HCT116 (cell line): ENCODE measurements around the gene MBP. TPM values are rescaled to one million over a fixed set of nuclear protein-coding genes. Genes with fewer than 3 reads are reported as not detected.
A peak's percentile ranks its signal among the peaks of the same experiment; 100 is the strongest.

Experiments used
- ATAC-seq: fragments of 200-7000 bp; cut with Tn5 transposase; 2 replicates; pipeline ENCODE4 v1.9.1; 2020; ENCODE audit warnings: mild to moderate bottlenecking, moderate library complexity
- BruUV-seq: library from RNA; stranded (reverse); fragments of 400-500 nt; replicated peaks from 2 replicates; lab custom pipeline; 2021; lab: Mats Ljungman, UMichigan
- CTCF ChIA-PET: fragments of 300-600 bp; sonication (Branson Sonifier 250); formaldehyde crosslinking; loops from one replicate; lab custom pipeline; 2021; ENCODE audit warnings: antibody characterized with exemption; lab: Charles Lee
- POLR2A ChIA-PET: fragments of 300-600, 350-600 bp; sonication (Branson Sonifier 250); formaldehyde crosslinking; loops from one replicate; lab custom pipeline; 2021; ENCODE audit warnings: antibody characterized with exemption; lab: Charles Lee
- RAD21 ChIA-PET, 2 experiments: fragments of 300-600 bp; sonication (Branson Sonifier 250); formaldehyde crosslinking; loops; one replicate each; lab custom pipeline; 2023; ENCODE audit warnings: low total read pairs in 2 of 2; ENCODE audit not compliant: uncharacterized antibody in 2 of 2, unreplicated experiment in 2 of 2, low non-redundant PET in 1 of 2; lab: Charles Lee
- DNase-seq: peaks from one replicate; pipeline ENCODE4 v3.0.0-alpha.2; 2010; ENCODE audit warnings: low read depth, low spot score
- H2AFZ ChIP-seq: fragments of 200-600 bp; shearing (Covaris generic), sonication (generic); 2 replicates; pipeline ENCODE4 v1.6.1; 2017; ENCODE audit warnings: low read depth, mixed run types, mixed read lengths, antibody characterized with exemption, low read length; ENCODE audit not compliant: poor library complexity, severe bottlenecking
- H3K27ac ChIP-seq: 2 replicates; pipeline ENCODE4 v1.5.1; 2012; ENCODE audit warnings: low read depth, low read length
- H3K27me3 ChIP-seq: fragments of 200-600 bp; sonication (generic); 2 replicates; pipeline ENCODE4 v1.6.1; 2016; ENCODE audit warnings: mixed run types, low read length, mixed read lengths; ENCODE audit not compliant: insufficient read depth
- H3K36me3 ChIP-seq, 2 experiments: fragments of 200-500 bp in 1 of 2; fragments of 200-600 bp in 1 of 2; sonication (Bioruptor generic) in 1 of 2; sonication (generic) in 1 of 2; 2 replicates each; pipeline versions ENCODE4 v1.5.1 to v1.6.1; 2014 to 2016; ENCODE audit warnings: low read length in 2 of 2, inconsistent platforms in 1 of 2, mixed read lengths in 1 of 2, mixed run types in 1 of 2; ENCODE audit not compliant: insufficient read depth in 2 of 2, control insufficient read depth in 1 of 2
- H3K4me1 ChIP-seq, 2 experiments: fragments of 200-600 bp in 1 of 2; sonication (generic) in 1 of 2; 2 replicates each; pipeline versions ENCODE4 v1.5.1 to v1.6.1; 2012 to 2017; ENCODE audit warnings: low read length in 2 of 2, inconsistent platforms in 1 of 2, mild to moderate bottlenecking in 1 of 2, mixed read lengths in 1 of 2, mixed run types in 1 of 2, moderate library complexity in 1 of 2; ENCODE audit not compliant: insufficient read depth in 2 of 2, control insufficient read depth in 1 of 2
- H3K4me2 ChIP-seq: fragments of 200-600 bp; sonication (generic); 2 replicates; pipeline ENCODE4 v1.6.1; 2017; ENCODE audit warnings: mixed run types, low read length, mixed read lengths
- H3K4me3 ChIP-seq, 2 experiments: fragments of 200-600 bp in 1 of 2; sonication (generic) in 1 of 2; replicated peaks in 1 of 2; 2 replicates each; pipeline ENCODE4 v1.5.1; 2011 to 2016; ENCODE audit warnings: low read length in 2 of 2, control low read depth in 1 of 2, low read depth in 1 of 2, mild to moderate bottlenecking in 1 of 2, mixed read lengths in 1 of 2, mixed run types in 1 of 2
- H3K79me2 ChIP-seq: fragments of 200-600 bp; sonication (generic); 2 replicates; pipeline ENCODE4 v1.6.1; 2017; ENCODE audit warnings: mild to moderate bottlenecking, mixed run types, low read length, moderate library complexity, mixed read lengths; ENCODE audit not compliant: insufficient read depth
- H3K9ac ChIP-seq: fragments of 200-600 bp; sonication (generic); 2 replicates; pipeline ENCODE4 v1.6.1; 2016; ENCODE audit warnings: low read length, mixed read lengths
- H3K9me2 ChIP-seq: fragments of 200-600 bp; sonication (generic), shearing (Covaris generic); 2 replicates; pipeline ENCODE4 v1.6.1; 2017; ENCODE audit warnings: mixed run types, mild to moderate bottlenecking, moderate library complexity; ENCODE audit not compliant: insufficient read depth
- H3K9me3 ChIP-seq, 2 experiments: fragments of 200-500 bp in 1 of 2; fragments of 200-600 bp in 1 of 2; sonication (Bioruptor generic) in 1 of 2; sonication (generic) in 1 of 2; 2 replicates each; pipeline ENCODE4 v1.6.1; 2014 to 2017; ENCODE audit warnings: low read length in 2 of 2, mixed read lengths in 2 of 2, inconsistent platforms in 1 of 2, low read depth in 1 of 2, mild to moderate bottlenecking in 1 of 2, mixed run types in 1 of 2, moderate library complexity in 1 of 2; ENCODE audit not compliant: control insufficient read depth in 1 of 2, insufficient read depth in 1 of 2
- H4K20me1 ChIP-seq: fragments of 200-600 bp; sonication (generic), shearing (Covaris generic); 2 replicates; pipeline ENCODE4 v1.6.1; 2017; ENCODE audit warnings: mixed run types, mild to moderate bottlenecking, moderate library complexity; ENCODE audit not compliant: insufficient read depth
- ATF3 ChIP-seq: IDR thresholded peaks from 2 replicates; pipeline ENCODE4 v1.6.1; 2012
- CBX3 ChIP-seq: IDR thresholded peaks from 2 replicates; pipeline ENCODE4 v1.6.1; 2012; ENCODE audit warnings: low read depth
- CEBPB ChIP-seq: IDR thresholded peaks from 2 replicates; pipeline ENCODE4 v1.6.1; 2012; ENCODE audit warnings: low read depth
- CTCF ChIP-seq, 3 experiments: fragments of 200-600 bp in 1 of 3; sonication (generic) in 1 of 3; IDR thresholded peaks in 2 of 3; conservative IDR thresholded peaks in 1 of 3; 2 replicates each; pipeline ENCODE4 v1.5.1; 2012 to 2017; ENCODE audit warnings: low read depth in 2 of 3, low read length in 2 of 3, antibody characterized with exemption in 1 of 3, borderline replicate concordance in 1 of 3, control low read depth in 1 of 3, mild to moderate bottlenecking in 1 of 3, mixed read lengths in 1 of 3, mixed run types in 1 of 3, moderate library complexity in 1 of 3; ENCODE audit not compliant: insufficient read depth in 1 of 3
- EGR1 ChIP-seq: IDR thresholded peaks from 2 replicates; pipeline ENCODE4 v1.6.1; 2012; ENCODE audit warnings: low read depth
- FOSL1 ChIP-seq: IDR thresholded peaks from 2 replicates; pipeline ENCODE4 v1.6.1; 2012; ENCODE audit warnings: low read depth
- JUND ChIP-seq: IDR thresholded peaks from 2 replicates; pipeline ENCODE4 v1.6.1; 2012
- MAX ChIP-seq: IDR thresholded peaks from 2 replicates; pipeline ENCODE4 v1.6.1; 2012
- POLR2A ChIP-seq: IDR thresholded peaks from 2 replicates; pipeline ENCODE4 v1.7.0; 2011; ENCODE audit warnings: borderline replicate concordance; ENCODE audit not compliant: insufficient read depth, insufficient read length; ENCODE audit errors: extremely low read depth
- POLR2AphosphoS5 ChIP-seq: IDR thresholded peaks from 2 replicates; pipeline ENCODE4 v1.6.1; 2011; ENCODE audit warnings: mild to moderate bottlenecking, low read depth, low read length, moderate library complexity
- SIN3A ChIP-seq: IDR thresholded peaks from 2 replicates; pipeline ENCODE4 v1.6.1; 2012; ENCODE audit warnings: low read depth
- SP1 ChIP-seq: IDR thresholded peaks from 2 replicates; pipeline ENCODE4 v1.6.1; 2012; ENCODE audit warnings: low read depth
- TCF7L2 ChIP-seq: IDR thresholded peaks from 2 replicates; pipeline ENCODE4 v1.7.0; 2011; ENCODE audit warnings: borderline replicate concordance, inconsistent platforms; ENCODE audit not compliant: insufficient read depth, insufficient read length; ENCODE audit errors: extremely low read depth
- ZBTB33 ChIP-seq: IDR thresholded peaks from 2 replicates; pipeline ENCODE4 v1.6.1; 2011; ENCODE audit warnings: mild to moderate bottlenecking, low read length, moderate library complexity; ENCODE audit not compliant: insufficient replicate concordance; ENCODE audit errors: extremely low read depth
- ZNF274 ChIP-seq: fragments of 200-500 bp; sonication (Bioruptor generic); IDR thresholded peaks from 2 replicates; pipeline ENCODE4 v1.6.1; 2014; ENCODE audit warnings: mild to moderate bottlenecking, low read depth, low read length, inconsistent platforms
- intact Hi-C: fragments of 100-400 bp; cut with micrococcal nuclease; formaldehyde crosslinking; loops from 2 replicates; pipeline ENCODE4 v1.10.0; 2022
- total RNA-seq: library from RNA; stranded (reverse); gene quantifications from one replicate; pipeline ENCODE4 v1.2.1, GENCODE V29; 2021; ENCODE audit not compliant: unreplicated experiment

The MBP gene
- total RNA-seq, 1 experiment from 2014 or later = 34.9 TPM

GRCh38 chr18:77077941-77078689 is 54.5 kb downstream of the MBP start:
- intact Hi-C loops = no loop called here
- H2AFZ ChIP-seq = no peak overlapping the region
- peaks cover 39% of the 10 kb centered on the region for H3K79me2 ChIP-seq
- H3K9me2 ChIP-seq = no peaks in the 10 kb centered on the region
- CTCF ChIA-PET = interaction anchor here (1.6 kb wide), 1 partner anchor 11 kb away, joined by 4 read pairs; no protein-coding TSS in a partner anchor
- peak overlapping the region; percentile 77 for H3K4me2 ChIP-seq
- no TSS peak for BruUV-seq
- RAD21 ChIA-PET = no interaction called here
- no peaks in the 10 kb centered on the region for H3K9me3 ChIP-seq
- H3K4me1 ChIP-seq = peaks cover 36 to 43% of the 10 kb centered on the region in 2 experiments
- H3K9ac ChIP-seq = peak overlapping the region; percentile 43
- peak overlapping the region; percentile 49 for H3K27ac ChIP-seq
- POLR2A ChIA-PET = no interaction called here
- no peak for DNase-seq
- no peaks in the 10 kb centered on the region for H3K36me3 ChIP-seq
- TF ChIP-seq JUND = no peak
- TF ChIP-seq FOSL1 = peak; percentile 21; the same call in 1 of the 2 replicates
- TF ChIP-seq, all 23 proteins: peak for 1
- H3K4me3 ChIP-seq = peak overlapping the region in 1 of 2 experiments; percentile 30; a peak in 1 of 4 replicates
- no peaks in the 10 kb centered on the region for H3K27me3 ChIP-seq
- H4K20me1 ChIP-seq = no peaks in the 10 kb centered on the region
- ATAC-seq = no peak

GRCh38 chr18:77077401-77077800 is 55.2 kb downstream of the MBP start:
- no peak overlapping the region; the same call in 1 of the 2 replicates for H3K4me2 ChIP-seq
- H4K20me1 ChIP-seq = no peaks in the 10 kb centered on the region
- ChIA-PET POLR2A (no interaction called here), RAD21 (no interaction called here), CTCF (interaction anchor here (1.6 kb wide), 1 partner anchor 10 kb away, joined by 4 read pairs; no protein-coding TSS in a partner anchor)
- peaks cover 36 to 44% of the 10 kb centered on the region in 2 experiments for H3K4me1 ChIP-seq
- H3K27me3 ChIP-seq = no peaks in the 10 kb centered on the region
- intact Hi-C loops = no loop called here
- H3K79me2 ChIP-seq = peaks cover 41% of the 10 kb centered on the region
- no peak overlapping the region for H2AFZ ChIP-seq
- no peaks in the 10 kb centered on the region for H3K9me3 ChIP-seq
- ATAC-seq (no peak), DNase-seq (no peak)
- no peak overlapping the region for H3K4me3 ChIP-seq
- no peak overlapping the region for H3K27ac ChIP-seq
- H3K36me3 ChIP-seq = no peaks in the 10 kb centered on the region
- BruUV-seq = no TSS peak
- no peaks in the 10 kb centered on the region for H3K9me2 ChIP-seq
- no peak overlapping the region for H3K9ac ChIP-seq
- no peak for TF ChIP-seq ZBTB33
- TF ChIP-seq ATF3 = no peak
- TF ChIP-seq POLR2A = no peak
- TF ChIP-seq SP1 = no peak
- TF ChIP-seq POLR2AphosphoS5 = no peak
- TF ChIP-seq TCF7L2 = no peak
- no peak for TF ChIP-seq CEBPB
- TF ChIP-seq ZNF274 = no peak
- TF ChIP-seq EGR1 = no peak
- no peak for TF ChIP-seq JUND
- no peak for TF ChIP-seq MAX
- no peak for TF ChIP-seq CTCF (IDR thresholded peaks at IDR 0.05 in 2 of 3, conservative IDR thresholded peaks at IDR 0.05 in 1 of 3; ENCODE audit: borderline replicate concordance in 1 of 3, insufficient read depth in 1 of 3, low read depth in 2 of 3, low read length in 2 of 3)
- no peak for TF ChIP-seq CBX3
- no peak for TF ChIP-seq SIN3A
